IPS-15b (cell line): Measurements from ENCODE around the gene CSTPP1.

Experiments
- H3K27me3 ChIP-seq: one replicate; pipeline ENCODE4 v1.6.1; 2013; ENCODE audit warnings: low read length; ENCODE audit not compliant: control insufficient read depth, insufficient read depth
- H3K36me3 ChIP-seq: one replicate; pipeline ENCODE4 v1.6.1; 2013; ENCODE audit warnings: low read length; ENCODE audit not compliant: control insufficient read depth, insufficient read depth
- H3K4me1 ChIP-seq: one replicate; pipeline ENCODE4 v1.6.1; 2013; ENCODE audit warnings: mild to moderate bottlenecking, low read length; ENCODE audit not compliant: control insufficient read depth, insufficient read depth
- H3K4me3 ChIP-seq: one replicate; pipeline ENCODE4 v1.5.1; 2013; ENCODE audit warnings: low read depth, low read length
- H3K9ac ChIP-seq: one replicate; pipeline ENCODE4 v1.6.1; 2013; ENCODE audit warnings: low read depth, mild to moderate bottlenecking, low read length
- H3K9me3 ChIP-seq: one replicate; pipeline ENCODE4 v1.6.1; 2013; ENCODE audit warnings: mild to moderate bottlenecking, low read length; ENCODE audit not compliant: control insufficient read depth, insufficient read depth

The CSTPP1 gene

GRCh38 chr11:46967962-46968361 lies 31.4 kb downstream of the CSTPP1 start:
- Histone ChIP-seq H3K9ac (no peak overlapping the region), H3K27me3 (no peaks in the 10 kb centered on the region), H3K4me3 (no peak overlapping the region), H3K36me3 (no peaks in the 10 kb centered on the region), H3K9me3 (no peaks in the 10 kb centered on the region), H3K4me1 (no peaks in the 10 kb centered on the region)

- no peaks in the 10 kb centered on the region for H3K27me3 ChIP-seq
- no peak overlapping the region for H3K4me3 ChIP-seq
- H3K9ac ChIP-seq: no peak overlapping the region
- H3K4me1 ChIP-seq: no peaks in the 10 kb centered on the region
- H3K36me3 ChIP-seq: no peaks in the 10 kb centered on the region
- no peaks in the 10 kb centered on the region for H3K9me3 ChIP-seq
These were observed 32.8 kb downstream of the CSTPP1 start for GRCh38 chr11:46969379-46969778.

GRCh38 chr11:46970913-46971625 lies 34.5 kb downstream of the CSTPP1 start:
- Histone ChIP-seq H3K4me1 (no peaks in the 10 kb centered on the region), H3K27me3 (no peaks in the 10 kb centered on the region), H3K4me3 (no peak overlapping the region), H3K9me3 (no peaks in the 10 kb centered on the region), H3K36me3 (no peaks in the 10 kb centered on the region), H3K9ac (no peak overlapping the region)

GRCh38 chr11:46972343-46972742 lies 35.8 kb downstream of the CSTPP1 start:
- H3K27me3 ChIP-seq: no peaks in the 10 kb centered on the region
- no peaks in the 10 kb centered on the region for H3K9me3 ChIP-seq
- H3K4me3 ChIP-seq: no peak overlapping the region
- peaks cover 5% of the 10 kb centered on the region for H3K4me1 ChIP-seq
- H3K9ac ChIP-seq: no peak overlapping the region
- H3K36me3 ChIP-seq: no peaks in the 10 kb centered on the region

- no peaks in the 10 kb centered on the region for H3K9me3 ChIP-seq
- H3K27me3 ChIP-seq: no peaks in the 10 kb centered on the region
- H3K36me3 ChIP-seq: no peaks in the 10 kb centered on the region
- H3K9ac ChIP-seq: no peak overlapping the region
- H3K4me3 ChIP-seq: no peak overlapping the region
- H3K4me1 ChIP-seq: peaks cover 10% of the 10 kb centered on the region
These were observed 36.3 kb downstream of the CSTPP1 start for GRCh38 chr11:46972821-46973220.

- peaks cover 15% of the 10 kb centered on the region for H3K4me1 ChIP-seq
- no peaks in the 10 kb centered on the region for H3K9me3 ChIP-seq
- no peaks in the 10 kb centered on the region for H3K36me3 ChIP-seq
- H3K4me3 ChIP-seq: no peak overlapping the region
- no peak overlapping the region for H3K9ac ChIP-seq
- no peaks in the 10 kb centered on the region for H3K27me3 ChIP-seq
These were observed 39.8 kb downstream of the CSTPP1 start for GRCh38 chr11:46976182-46976854.

- peaks cover 15% of the 10 kb centered on the region for H3K4me1 ChIP-seq
- H3K4me3 ChIP-seq: no peak overlapping the region
- H3K27me3 ChIP-seq: no peaks in the 10 kb centered on the region
- no peaks in the 10 kb centered on the region for H3K36me3 ChIP-seq
- H3K9ac ChIP-seq: no peak overlapping the region
- no peaks in the 10 kb centered on the region for H3K9me3 ChIP-seq
These were observed 40.7 kb downstream of the CSTPP1 start for GRCh38 chr11:46977038-46977813.

- Histone ChIP-seq H3K27me3 (no peaks in the 10 kb centered on the region), H3K4me1 (peaks cover 15% of the 10 kb centered on the region), H3K9me3 (no peaks in the 10 kb centered on the region), H3K36me3 (no peaks in the 10 kb centered on the region), H3K9ac (no peak overlapping the region), H3K4me3 (no peak overlapping the region)
These were observed 41.5 kb downstream of the CSTPP1 start for GRCh38 chr11:46978005-46978491.

GRCh38 chr11:46979358-46979757 lies 42.8 kb downstream of the CSTPP1 start:
- H3K4me3 ChIP-seq: no peak overlapping the region
- no peaks in the 10 kb centered on the region for H3K9me3 ChIP-seq
- H3K27me3 ChIP-seq: no peaks in the 10 kb centered on the region
- no peaks in the 10 kb centered on the region for H3K36me3 ChIP-seq
- no peak overlapping the region for H3K9ac ChIP-seq
- H3K4me1 ChIP-seq: peaks cover 15% of the 10 kb centered on the region

- Histone ChIP-seq H3K4me3 (no peak overlapping the region), H3K4me1 (peaks cover 15% of the 10 kb centered on the region), H3K27me3 (no peaks in the 10 kb centered on the region), H3K9ac (no peak overlapping the region), H3K36me3 (no peaks in the 10 kb centered on the region), H3K9me3 (no peaks in the 10 kb centered on the region)
These were observed 44.9 kb downstream of the CSTPP1 start for GRCh38 chr11:46981436-46981835.

GRCh38 chr11:46982797-46983452 lies 46.4 kb downstream of the CSTPP1 start:
- H3K4me1 ChIP-seq: peaks cover 9% of the 10 kb centered on the region
- H3K9me3 ChIP-seq: no peaks in the 10 kb centered on the region
- H3K36me3 ChIP-seq: no peaks in the 10 kb centered on the region
- no peak overlapping the region for H3K4me3 ChIP-seq
- no peak overlapping the region for H3K9ac ChIP-seq
- H3K27me3 ChIP-seq: no peaks in the 10 kb centered on the region
